GM23338 (cell line): ENCODE measurements around the gene ZGPAT. TPM values are rescaled to one million over a fixed set of nuclear protein-coding genes. Genes with fewer than 3 reads are reported as not detected.

Experiments used
- ATAC-seq: fragments of 200-7000 bp; cut with Tn5 transposase; 3 replicates; pipeline ENCODE4 v1.9.1; 2020
- DNase-seq: peaks from one replicate; pipeline ENCODE4 v3.0.0-alpha.2; 2015; ENCODE audit warnings: low spot score
- H2AFZ ChIP-seq: fragments of 200-600 bp; sonication (generic); 2 replicates; pipeline ENCODE4 v1.8.0; 2016; ENCODE audit warnings: antibody characterized with exemption, mild to moderate bottlenecking, moderate library complexity
- H3F3A ChIP-seq: fragments of 200-600 bp; sonication (generic); replicated peaks from 2 replicates; pipeline ENCODE4 v1.8.0; 2017; ENCODE audit warnings: antibody characterized with exemption, mixed run types, low read depth
- H3K27ac ChIP-seq: fragments of 200-600 bp; sonication (generic); 2 replicates; pipeline ENCODE4 v1.6.1; 2016; ENCODE audit warnings: low read depth
- H3K27me3 ChIP-seq: fragments of 200-600 bp; sonication (generic); 2 replicates; pipeline ENCODE4 v1.8.0; 2016; ENCODE audit warnings: mild to moderate bottlenecking, mixed run types, moderate library complexity; ENCODE audit not compliant: insufficient read depth
- H3K36me3 ChIP-seq: fragments of 200-600 bp; sonication (generic); 2 replicates; pipeline ENCODE4 v1.8.0; 2016; ENCODE audit warnings: mild to moderate bottlenecking; ENCODE audit not compliant: insufficient read depth
- H3K4me1 ChIP-seq: fragments of 200-600 bp; sonication (generic); 2 replicates; pipeline ENCODE4 v1.8.0; 2016; ENCODE audit warnings: mild to moderate bottlenecking, moderate library complexity; ENCODE audit not compliant: insufficient read depth
- H3K4me2 ChIP-seq: fragments of 200-600 bp; sonication (generic); 2 replicates; pipeline ENCODE4 v1.7.1; 2017; ENCODE audit warnings: mixed run types
- H3K4me3 ChIP-seq: fragments of 200-600 bp; sonication (generic); 2 replicates; pipeline ENCODE4 v1.6.1; 2016; ENCODE audit warnings: mixed run types
- H3K79me2 ChIP-seq: fragments of 200-600 bp; sonication (generic); replicated peaks from 2 replicates; pipeline ENCODE4 v1.8.0; 2017; ENCODE audit warnings: mild to moderate bottlenecking; ENCODE audit not compliant: insufficient read depth
- H3K9me2 ChIP-seq: fragments of 200-600 bp; sonication (generic); 2 replicates; pipeline ENCODE4 v1.8.0; 2017; ENCODE audit not compliant: insufficient read depth
- H4K20me1 ChIP-seq: fragments of 200-600 bp; sonication (generic); replicated peaks from 2 replicates; pipeline ENCODE4 v1.8.0; 2017; ENCODE audit warnings: mild to moderate bottlenecking; ENCODE audit not compliant: insufficient read depth
- H3K27ac Mint-ChIP-seq: 2 replicates; pipeline ENCODE4 v1.8.0; 2020; ENCODE audit warnings: inconsistent platforms, mild to moderate bottlenecking, moderate library complexity, mixed read lengths
- H3K27me3 Mint-ChIP-seq: 3 replicates; pipeline ENCODE4 v1.8.0; 2022; ENCODE audit warnings: low read depth, mild to moderate bottlenecking, moderate library complexity, mixed read lengths, inconsistent platforms; ENCODE audit not compliant: insufficient read depth, poor library complexity
- H3K36me3 Mint-ChIP-seq: 3 replicates; pipeline ENCODE4 v1.8.0; 2021; ENCODE audit warnings: low read depth, mild to moderate bottlenecking, inconsistent platforms, moderate library complexity, mixed read lengths
- H3K4me1 Mint-ChIP-seq: 3 replicates; pipeline ENCODE4 v1.8.0; 2020; ENCODE audit warnings: mild to moderate bottlenecking, inconsistent platforms, mixed read lengths
- H3K4me3 Mint-ChIP-seq: 3 replicates; pipeline ENCODE4 v1.8.0; 2021; ENCODE audit warnings: moderate library complexity, mild to moderate bottlenecking, inconsistent platforms, mixed read lengths
- H3K9me3 Mint-ChIP-seq: 3 replicates; pipeline ENCODE4 v1.8.0; 2020; ENCODE audit warnings: moderate library complexity, mild to moderate bottlenecking, inconsistent platforms, mixed read lengths
- CREB1 ChIP-seq: fragments of 250-450 bp; sonication (Bioruptor Pico); IDR thresholded peaks from 2 replicates; pipeline ENCODE4 v1.5.0; 2020; ENCODE audit warnings: low read depth, mild to moderate bottlenecking, moderate library complexity
- EZH2 ChIP-seq: fragments of 200-600 bp; sonication (generic); IDR thresholded peaks from one replicate; pipeline ENCODE4 v1.8.0; 2017; ENCODE audit warnings: antibody characterized with exemption, mild to moderate bottlenecking, low read depth; ENCODE audit not compliant: unreplicated experiment
- EZH2phosphoT487 ChIP-seq: fragments of 200-600 bp; sonication (generic); IDR thresholded peaks from one replicate; pipeline ENCODE4 v1.8.1; 2018; ENCODE audit warnings: antibody characterized with exemption; ENCODE audit not compliant: unreplicated experiment
- JUNB ChIP-seq: IDR thresholded peaks from one replicate; pipeline ENCODE4 v1.6.1; 2016; ENCODE audit warnings: antibody characterized with exemption; ENCODE audit not compliant: unreplicated experiment
- NANOG ChIP-seq: IDR thresholded peaks from 2 replicates; pipeline ENCODE4 v1.6.1; 2016; ENCODE audit warnings: antibody characterized with exemption, borderline replicate concordance
- POLR2AphosphoS5 ChIP-seq: IDR thresholded peaks from 2 replicates; pipeline ENCODE4 v1.6.1; 2016; ENCODE audit warnings: antibody characterized with exemption, low read depth
- STAT1 ChIP-seq: IDR thresholded peaks from one replicate; pipeline ENCODE4 v1.6.1; 2016; ENCODE audit warnings: antibody characterized with exemption; ENCODE audit not compliant: unreplicated experiment
- ZNF114 ChIP-seq: fragments of 250-450 bp; sonication (Bioruptor Pico); IDR thresholded peaks from 2 replicates; pipeline ENCODE4 v1.5.0; 2020; ENCODE audit warnings: mild to moderate bottlenecking, moderate library complexity
- ZNF331 ChIP-seq: fragments of 250-450 bp; sonication (Bioruptor Pico); IDR thresholded peaks from 2 replicates; pipeline ENCODE4 v1.5.0; 2020; ENCODE audit warnings: low read depth, mild to moderate bottlenecking, moderate library complexity
- polyA plus RNA-seq: library from polyadenylated mRNA; unstranded; fragments of >200 nt; fragmentation: Nextera tagmentation; extraction: Ambion mirVana; gene quantifications from 2 replicates; pipeline ENCODE4 v1.2.1, GENCODE V29; 2016
- total RNA-seq: library from RNA; depleted of rRNA; stranded (reverse); fragments of >200 nt; shearing (Covaris generic); gene quantifications from 2 replicates; pipeline ENCODE4 v1.2.3, GENCODE V29; 2014
- TF ChIP-seq, protein P1 (sequence below): fragments of 250-450 bp; sonication (Bioruptor Pico); IDR thresholded peaks from 2 replicates; pipeline ENCODE4 v1.5.0; 2020; ENCODE audit warnings: mild to moderate bottlenecking, moderate library complexity
- TF ChIP-seq, protein P2 (sequence below): IDR thresholded peaks from 2 replicates; pipeline ENCODE4 v1.6.1; 2016; ENCODE audit warnings: antibody characterized with exemption
- TF ChIP-seq, protein P3 (sequence below): IDR thresholded peaks from one replicate; pipeline ENCODE4 v1.6.1; 2018; ENCODE audit warnings: antibody characterized with exemption; ENCODE audit not compliant: unreplicated experiment
- TF ChIP-seq, protein P4 (sequence below), 2 experiments: fragments of 200-600 bp in 1 of 2; sonication (generic) in 1 of 2; conservative IDR thresholded peaks; 2 replicates each; pipeline versions ENCODE4 v1.5.1 to v1.6.1; 2016 to 2017; ENCODE audit warnings: antibody characterized with exemption in 2 of 2, low read depth in 2 of 2, mild to moderate bottlenecking in 2 of 2, moderate library complexity in 1 of 2

The ZGPAT gene
- total and polyA plus RNA-seq, 2 experiments from 2014 or later: 25.0 to 39.2 TPM

DNA sequence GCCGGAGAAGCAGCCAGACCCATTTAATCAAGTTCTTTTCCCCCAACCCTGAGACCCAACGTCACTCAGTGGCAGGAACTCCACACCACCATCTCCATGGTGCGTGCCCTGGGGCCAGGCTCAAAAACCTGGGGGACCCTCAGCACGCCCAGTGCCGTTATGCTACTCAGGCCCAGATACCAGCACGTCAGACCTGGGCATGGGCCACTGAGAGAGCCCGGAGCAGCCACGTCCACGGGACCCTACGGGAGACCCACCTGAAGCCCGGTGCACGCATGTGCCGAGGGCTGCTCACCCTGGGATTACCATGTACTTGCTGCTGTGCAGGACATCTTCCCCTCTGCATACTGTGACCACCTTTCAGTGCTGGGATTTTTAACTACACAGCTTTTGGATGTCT lies 45.5 kb downstream of the ZGPAT start:
- Histone ChIP-seq H3K27me3 (no peaks in the 10 kb centered on the region), H3K9me2 (no peaks in the 10 kb centered on the region)

More for the DNA sequence above, 45.5 kb downstream of the ZGPAT start:
- peaks cover 19% of the 10 kb centered on the region for H3F3A ChIP-seq
- DNase-seq (no peak), ATAC-seq (no peak)
- no peak overlapping the region for H3K4me3 ChIP-seq
- no peaks in the 10 kb centered on the region; the same call in 2 of the 3 replicates for H3K9me3 Mint-ChIP-seq
- H3K79me2 ChIP-seq: no peaks in the 10 kb centered on the region
- no peak overlapping the region for H3K27ac Mint-ChIP-seq
- H3K36me3 ChIP-seq: no peaks in the 10 kb centered on the region
- peaks cover 4% of the 10 kb centered on the region; the same call in 1 of the 2 replicates for H3K4me1 ChIP-seq
- H2AFZ ChIP-seq: no peak overlapping the region
- no peaks in the 10 kb centered on the region for H4K20me1 ChIP-seq
- no peak overlapping the region; the same call in 2 of the 3 replicates for H3K4me3 Mint-ChIP-seq
- TF ChIP-seq, protein P1, sequence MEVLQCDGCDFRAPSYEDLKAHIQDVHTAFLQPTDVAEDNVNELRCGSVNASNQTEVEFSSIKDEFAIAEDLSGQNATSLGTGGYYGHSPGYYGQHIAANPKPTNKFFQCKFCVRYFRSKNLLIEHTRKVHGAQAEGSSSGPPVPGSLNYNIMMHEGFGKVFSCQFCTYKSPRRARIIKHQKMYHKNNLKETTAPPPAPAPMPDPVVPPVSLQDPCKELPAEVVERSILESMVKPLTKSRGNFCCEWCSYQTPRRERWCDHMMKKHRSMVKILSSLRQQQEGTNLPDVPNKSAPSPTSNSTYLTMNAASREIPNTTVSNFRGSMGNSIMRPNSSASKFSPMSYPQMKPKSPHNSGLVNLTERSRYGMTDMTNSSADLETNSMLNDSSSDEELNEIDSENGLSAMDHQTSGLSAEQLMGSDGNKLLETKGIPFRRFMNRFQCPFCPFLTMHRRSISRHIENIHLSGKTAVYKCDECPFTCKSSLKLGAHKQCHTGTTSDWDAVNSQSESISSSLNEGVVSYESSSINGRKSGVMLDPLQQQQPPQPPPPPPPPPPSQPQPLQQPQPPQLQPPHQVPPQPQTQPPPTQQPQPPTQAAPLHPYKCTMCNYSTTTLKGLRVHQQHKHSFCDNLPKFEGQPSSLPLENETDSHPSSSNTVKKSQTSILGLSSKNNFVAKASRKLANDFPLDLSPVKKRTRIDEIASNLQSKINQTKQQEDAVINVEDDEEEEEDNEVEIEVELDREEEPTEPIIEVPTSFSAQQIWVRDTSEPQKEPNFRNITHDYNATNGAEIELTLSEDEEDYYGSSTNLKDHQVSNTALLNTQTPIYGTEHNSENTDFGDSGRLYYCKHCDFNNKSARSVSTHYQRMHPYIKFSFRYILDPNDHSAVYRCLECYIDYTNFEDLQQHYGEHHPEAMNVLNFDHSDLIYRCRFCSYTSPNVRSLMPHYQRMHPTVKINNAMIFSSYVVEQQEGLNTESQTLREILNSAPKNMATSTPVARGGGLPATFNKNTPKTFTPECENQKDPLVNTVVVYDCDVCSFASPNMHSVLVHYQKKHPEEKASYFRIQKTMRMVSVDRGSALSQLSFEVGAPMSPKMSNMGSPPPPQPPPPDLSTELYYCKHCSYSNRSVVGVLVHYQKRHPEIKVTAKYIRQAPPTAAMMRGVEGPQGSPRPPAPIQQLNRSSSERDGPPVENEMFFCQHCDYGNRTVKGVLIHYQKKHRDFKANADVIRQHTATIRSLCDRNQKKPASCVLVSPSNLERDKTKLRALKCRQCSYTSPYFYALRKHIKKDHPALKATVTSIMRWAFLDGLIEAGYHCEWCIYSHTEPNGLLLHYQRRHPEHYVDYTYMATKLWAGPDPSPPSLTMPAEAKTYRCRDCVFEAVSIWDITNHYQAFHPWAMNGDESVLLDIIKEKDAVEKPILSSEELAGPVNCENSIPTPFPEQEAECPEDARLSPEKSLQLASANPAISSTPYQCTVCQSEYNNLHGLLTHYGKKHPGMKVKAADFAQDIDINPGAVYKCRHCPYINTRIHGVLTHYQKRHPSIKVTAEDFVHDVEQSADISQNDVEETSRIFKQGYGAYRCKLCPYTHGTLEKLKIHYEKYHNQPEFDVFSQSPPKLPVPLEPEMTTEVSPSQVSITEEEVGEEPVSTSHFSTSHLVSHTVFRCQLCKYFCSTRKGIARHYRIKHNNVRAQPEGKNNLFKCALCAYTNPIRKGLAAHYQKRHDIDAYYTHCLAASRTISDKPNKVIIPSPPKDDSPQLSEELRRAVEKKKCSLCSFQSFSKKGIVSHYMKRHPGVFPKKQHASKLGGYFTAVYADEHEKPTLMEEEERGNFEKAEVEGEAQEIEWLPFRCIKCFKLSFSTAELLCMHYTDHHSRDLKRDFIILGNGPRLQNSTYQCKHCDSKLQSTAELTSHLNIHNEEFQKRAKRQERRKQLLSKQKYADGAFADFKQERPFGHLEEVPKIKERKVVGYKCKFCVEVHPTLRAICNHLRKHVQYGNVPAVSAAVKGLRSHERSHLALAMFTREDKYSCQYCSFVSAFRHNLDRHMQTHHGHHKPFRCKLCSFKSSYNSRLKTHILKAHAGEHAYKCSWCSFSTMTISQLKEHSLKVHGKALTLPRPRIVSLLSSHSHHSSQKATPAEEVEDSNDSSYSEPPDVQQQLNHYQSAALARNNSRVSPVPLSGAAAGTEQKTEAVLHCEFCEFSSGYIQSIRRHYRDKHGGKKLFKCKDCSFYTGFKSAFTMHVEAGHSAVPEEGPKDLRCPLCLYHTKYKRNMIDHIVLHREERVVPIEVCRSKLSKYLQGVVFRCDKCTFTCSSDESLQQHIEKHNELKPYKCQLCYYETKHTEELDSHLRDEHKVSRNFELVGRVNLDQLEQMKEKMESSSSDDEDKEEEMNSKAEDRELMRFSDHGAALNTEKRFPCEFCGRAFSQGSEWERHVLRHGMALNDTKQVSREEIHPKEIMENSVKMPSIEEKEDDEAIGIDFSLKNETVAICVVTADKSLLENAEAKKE (CRISPR knock-in tag): no peak
- TF ChIP-seq POLR2AphosphoS5 (no peak), ZNF331 (CRISPR knock-in tag) (no peak), EZH2 (no peak), STAT1 (no peak), CREB1 (no peak), JUNB (no peak), EZH2phosphoT487 (no peak), NANOG (no peak), ZNF114 (CRISPR knock-in tag) (no peak)
- TF ChIP-seq, protein P2, sequence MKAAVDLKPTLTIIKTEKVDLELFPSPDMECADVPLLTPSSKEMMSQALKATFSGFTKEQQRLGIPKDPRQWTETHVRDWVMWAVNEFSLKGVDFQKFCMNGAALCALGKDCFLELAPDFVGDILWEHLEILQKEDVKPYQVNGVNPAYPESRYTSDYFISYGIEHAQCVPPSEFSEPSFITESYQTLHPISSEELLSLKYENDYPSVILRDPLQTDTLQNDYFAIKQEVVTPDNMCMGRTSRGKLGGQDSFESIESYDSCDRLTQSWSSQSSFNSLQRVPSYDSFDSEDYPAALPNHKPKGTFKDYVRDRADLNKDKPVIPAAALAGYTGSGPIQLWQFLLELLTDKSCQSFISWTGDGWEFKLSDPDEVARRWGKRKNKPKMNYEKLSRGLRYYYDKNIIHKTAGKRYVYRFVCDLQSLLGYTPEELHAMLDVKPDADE: no peak
- TF ChIP-seq, protein P3, sequence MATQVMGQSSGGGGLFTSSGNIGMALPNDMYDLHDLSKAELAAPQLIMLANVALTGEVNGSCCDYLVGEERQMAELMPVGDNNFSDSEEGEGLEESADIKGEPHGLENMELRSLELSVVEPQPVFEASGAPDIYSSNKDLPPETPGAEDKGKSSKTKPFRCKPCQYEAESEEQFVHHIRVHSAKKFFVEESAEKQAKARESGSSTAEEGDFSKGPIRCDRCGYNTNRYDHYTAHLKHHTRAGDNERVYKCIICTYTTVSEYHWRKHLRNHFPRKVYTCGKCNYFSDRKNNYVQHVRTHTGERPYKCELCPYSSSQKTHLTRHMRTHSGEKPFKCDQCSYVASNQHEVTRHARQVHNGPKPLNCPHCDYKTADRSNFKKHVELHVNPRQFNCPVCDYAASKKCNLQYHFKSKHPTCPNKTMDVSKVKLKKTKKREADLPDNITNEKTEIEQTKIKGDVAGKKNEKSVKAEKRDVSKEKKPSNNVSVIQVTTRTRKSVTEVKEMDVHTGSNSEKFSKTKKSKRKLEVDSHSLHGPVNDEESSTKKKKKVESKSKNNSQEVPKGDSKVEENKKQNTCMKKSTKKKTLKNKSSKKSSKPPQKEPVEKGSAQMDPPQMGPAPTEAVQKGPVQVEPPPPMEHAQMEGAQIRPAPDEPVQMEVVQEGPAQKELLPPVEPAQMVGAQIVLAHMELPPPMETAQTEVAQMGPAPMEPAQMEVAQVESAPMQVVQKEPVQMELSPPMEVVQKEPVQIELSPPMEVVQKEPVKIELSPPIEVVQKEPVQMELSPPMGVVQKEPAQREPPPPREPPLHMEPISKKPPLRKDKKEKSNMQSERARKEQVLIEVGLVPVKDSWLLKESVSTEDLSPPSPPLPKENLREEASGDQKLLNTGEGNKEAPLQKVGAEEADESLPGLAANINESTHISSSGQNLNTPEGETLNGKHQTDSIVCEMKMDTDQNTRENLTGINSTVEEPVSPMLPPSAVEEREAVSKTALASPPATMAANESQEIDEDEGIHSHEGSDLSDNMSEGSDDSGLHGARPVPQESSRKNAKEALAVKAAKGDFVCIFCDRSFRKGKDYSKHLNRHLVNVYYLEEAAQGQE: no peak
- TF ChIP-seq, protein P4, sequence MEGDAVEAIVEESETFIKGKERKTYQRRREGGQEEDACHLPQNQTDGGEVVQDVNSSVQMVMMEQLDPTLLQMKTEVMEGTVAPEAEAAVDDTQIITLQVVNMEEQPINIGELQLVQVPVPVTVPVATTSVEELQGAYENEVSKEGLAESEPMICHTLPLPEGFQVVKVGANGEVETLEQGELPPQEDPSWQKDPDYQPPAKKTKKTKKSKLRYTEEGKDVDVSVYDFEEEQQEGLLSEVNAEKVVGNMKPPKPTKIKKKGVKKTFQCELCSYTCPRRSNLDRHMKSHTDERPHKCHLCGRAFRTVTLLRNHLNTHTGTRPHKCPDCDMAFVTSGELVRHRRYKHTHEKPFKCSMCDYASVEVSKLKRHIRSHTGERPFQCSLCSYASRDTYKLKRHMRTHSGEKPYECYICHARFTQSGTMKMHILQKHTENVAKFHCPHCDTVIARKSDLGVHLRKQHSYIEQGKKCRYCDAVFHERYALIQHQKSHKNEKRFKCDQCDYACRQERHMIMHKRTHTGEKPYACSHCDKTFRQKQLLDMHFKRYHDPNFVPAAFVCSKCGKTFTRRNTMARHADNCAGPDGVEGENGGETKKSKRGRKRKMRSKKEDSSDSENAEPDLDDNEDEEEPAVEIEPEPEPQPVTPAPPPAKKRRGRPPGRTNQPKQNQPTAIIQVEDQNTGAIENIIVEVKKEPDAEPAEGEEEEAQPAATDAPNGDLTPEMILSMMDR (conservative IDR thresholded peaks at IDR 0.05; ENCODE audit: low read depth in 2 of 2): no peak
- peaks cover 2% of the 10 kb centered on the region; the same call in 2 of the 3 replicates for H3K36me3 Mint-ChIP-seq
- no peak overlapping the region for H3K4me2 ChIP-seq
- peaks cover 13% of the 10 kb centered on the region for H3K4me1 Mint-ChIP-seq
- H3K27ac ChIP-seq: no peak overlapping the region
- peaks cover 5% of the 10 kb centered on the region for H3K27me3 Mint-ChIP-seq
